ENCODE measurements around the gene TCAP. TPM values are rescaled to one million over a fixed set of nuclear protein-coding genes. Genes with fewer than 3 reads are reported as not detected.
A peak's percentile ranks its signal among the peaks of the same experiment; 100 is the strongest.

TCAP gene
- total and polyA plus RNA-seq, 12 donors: 0.78 to 13.6 (median 1.8) TPM; not detected in 1

GRCh38 chr17:39655105-39655504 is 10.0 kb upstream of the TCAP start:
- Histone ChIP-seq H3K9me3 (replicated peaks in 1 of 3) (no peaks in the 10 kb centered on the region), H3K4me1 (replicated peaks in 1 of 2) (peaks cover 0 to 48% of the 10 kb centered on the region in 2 donors), H3K27me3 (no peaks in the 10 kb centered on the region), H3K36me3 (replicated peaks in 1 of 2) (peaks cover 0 to 26% of the 10 kb centered on the region in 2 donors), H3K27ac (no peak overlapping the region), H3K4me3 (no peak overlapping the region)
- TF ChIP-seq CTCF (IDR thresholded peaks at IDR 0.05): no peak
- no peak for TF ChIP-seq POLR2A (IDR thresholded peaks at IDR 0.05)
- intact Hi-C loops (cut with DNase I): no loop called here
- DNase-seq: no peak
- 81 to 86% (median 83%) methylated on average over 2 of the region's 2 CpGs for WGBS, 4 donors

- WGBS, 4 donors: 89 to 98% (median 95%) methylated on average over 6 to 11 of the region's 11 CpGs
- H3K9me3 ChIP-seq (replicated peaks in 1 of 3): no peaks in the 10 kb centered on the region
- no peak for DNase-seq
- peaks cover 0 to 44% of the 10 kb centered on the region in 2 donors for H3K4me1 ChIP-seq (replicated peaks in 1 of 2)
- TF ChIP-seq CTCF (IDR thresholded peaks at IDR 0.05) (no peak), POLR2A (IDR thresholded peaks at IDR 0.05) (no peak)
- H3K4me3 ChIP-seq: no peak overlapping the region
- intact Hi-C loops (cut with DNase I): no loop called here
- peaks cover 0 to 54% of the 10 kb centered on the region in 2 donors for H3K36me3 ChIP-seq (replicated peaks in 1 of 2)
- peak overlapping the region in 1 of 5 donors; percentile 74 for H3K27ac ChIP-seq
- H3K27me3 ChIP-seq: no peaks in the 10 kb centered on the region
These were observed 6.8 kb upstream of the TCAP start for GRCh38 chr17:39658346-39658745.

- H3K4me3 ChIP-seq: no peak overlapping the region
- intact Hi-C loops (cut with DNase I): no loop called here
- peaks cover 0 to 39% of the 10 kb centered on the region in 2 donors for H3K4me1 ChIP-seq (replicated peaks in 1 of 2)
- WGBS, 4 donors: 76 to 91% (median 86%) methylated on average over 1 to 3 of the region's 3 CpGs
- no peaks in the 10 kb centered on the region for H3K9me3 ChIP-seq (replicated peaks in 1 of 3)
- no peak for DNase-seq
- H3K36me3 ChIP-seq (replicated peaks in 1 of 2): peaks cover 0 to 54% of the 10 kb centered on the region in 2 donors
- peak overlapping the region in 2 of 5 donors; percentile 74 to 75 for H3K27ac ChIP-seq
- H3K27me3 ChIP-seq: no peaks in the 10 kb centered on the region
- no peak for TF ChIP-seq CTCF (IDR thresholded peaks at IDR 0.05)
- no peak for TF ChIP-seq POLR2A (IDR thresholded peaks at IDR 0.05)
These were observed 6.4 kb upstream of the TCAP start for GRCh38 chr17:39658760-39659159.

GRCh38 chr17:39659279-39660010 is 5.7 kb upstream of the TCAP start:
- H3K4me1 ChIP-seq (replicated peaks in 1 of 2): peaks cover 0 to 36% of the 10 kb centered on the region in 2 donors
- peak in 2 of 7 donors; percentile 30 to 64 for DNase-seq
- H3K4me3 ChIP-seq: no peak overlapping the region
- intact Hi-C loops (cut with DNase I): no loop called here
- H3K27me3 ChIP-seq: no peaks in the 10 kb centered on the region
- no peaks in the 10 kb centered on the region for H3K9me3 ChIP-seq (replicated peaks in 1 of 3)
- H3K36me3 ChIP-seq (replicated peaks in 1 of 2): peaks cover 0 to 54% of the 10 kb centered on the region in 2 donors
- 36 to 66% (median 58%) methylated on average over 11 to 15 of the region's 15 CpGs for WGBS, 4 donors
- TF ChIP-seq POLR2A (IDR thresholded peaks at IDR 0.05) (no peak), CTCF (IDR thresholded peaks at IDR 0.05) (no peak)
- H3K27ac ChIP-seq: peak overlapping the region in 3 of 5 donors; percentile 4 to 75 (median 74)
